GM19397 (cell line): ENCODE data around the gene SLC16A8.

ENCODE experiments used
- ATAC-seq: cut with Tn5 transposase; IDR thresholded peaks from one replicate; pipeline ENCODE4 v1.9.1; 2021; ENCODE audit warnings: mild to moderate bottlenecking, moderate library complexity; ENCODE audit not compliant: unreplicated experiment

SLC16A8 gene

GRCh38 chr22:38031491-38031890 is 52.5 kb downstream of the SLC16A8 start:
- no peak for ATAC-seq

DNA sequence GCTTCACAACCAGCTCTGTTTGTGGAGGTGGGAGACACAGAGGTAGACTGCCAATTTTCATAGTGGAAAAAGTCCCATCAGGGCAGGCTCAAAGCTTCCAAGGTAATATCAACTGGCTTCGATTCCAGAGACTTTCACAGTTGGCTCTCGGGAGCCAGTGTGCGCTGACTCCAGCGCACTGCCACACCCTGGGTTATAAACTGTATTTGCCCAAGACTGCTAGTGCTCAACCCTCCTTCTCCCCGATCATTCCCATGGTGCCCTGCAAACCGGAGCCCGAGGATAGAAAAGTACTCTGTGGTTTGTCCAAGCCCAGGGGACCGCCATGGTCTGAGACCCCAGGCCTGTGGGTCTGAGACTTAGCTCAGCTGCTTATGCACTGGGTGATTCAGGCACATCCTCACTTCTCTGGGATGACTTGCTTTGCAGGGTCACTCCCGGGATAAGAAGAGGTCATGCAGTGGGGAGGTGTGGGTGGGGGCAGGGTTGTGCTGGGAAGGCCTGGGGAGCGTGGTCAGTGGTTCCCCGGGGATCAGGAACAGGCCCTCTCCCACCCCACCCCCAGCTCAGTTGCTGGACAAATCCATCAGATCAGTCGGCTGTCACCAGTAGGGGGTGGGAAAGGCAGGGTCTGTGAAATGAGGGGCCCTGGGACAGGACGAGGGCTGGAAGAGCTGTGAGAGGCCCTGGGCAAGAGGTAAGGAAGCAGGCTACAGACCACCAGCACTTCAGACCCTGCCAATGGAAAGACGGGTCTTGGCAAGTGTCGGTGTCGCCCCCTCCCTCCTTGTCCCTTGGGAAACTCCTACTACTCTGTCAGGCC is 53.5 kb downstream of the SLC16A8 start:
- no peak for ATAC-seq

DNA sequence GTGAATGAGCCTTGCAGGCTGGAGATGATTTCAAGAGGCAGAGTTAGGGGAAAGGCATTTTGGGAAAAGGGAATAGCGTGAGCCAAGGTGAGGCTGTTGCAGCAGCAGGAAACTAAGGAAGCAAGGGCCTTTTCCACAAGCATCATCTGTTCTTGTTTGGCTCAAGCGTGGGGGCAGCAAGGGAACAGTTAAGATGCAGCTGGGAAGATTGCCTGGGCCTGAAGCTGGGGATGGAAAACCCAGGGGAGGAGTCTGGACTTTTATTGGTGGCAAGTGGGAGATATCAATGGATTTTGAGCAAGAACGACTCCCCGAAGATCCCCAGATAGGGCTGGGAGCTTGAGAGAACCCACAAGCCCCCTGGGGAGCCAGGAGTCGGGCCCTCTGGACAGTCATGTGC is 54.1 kb downstream of the SLC16A8 start:
- no peak for ATAC-seq

GRCh38 chr22:38029370-38029769 is 54.6 kb downstream of the SLC16A8 start:
- ATAC-seq, result no peak

- no peak for ATAC-seq
Observed at GRCh38 chr22:38028344-38029130, 55.4 kb downstream of the SLC16A8 start.
